ENCODE data around the gene HPN.

HPN gene

DNA sequence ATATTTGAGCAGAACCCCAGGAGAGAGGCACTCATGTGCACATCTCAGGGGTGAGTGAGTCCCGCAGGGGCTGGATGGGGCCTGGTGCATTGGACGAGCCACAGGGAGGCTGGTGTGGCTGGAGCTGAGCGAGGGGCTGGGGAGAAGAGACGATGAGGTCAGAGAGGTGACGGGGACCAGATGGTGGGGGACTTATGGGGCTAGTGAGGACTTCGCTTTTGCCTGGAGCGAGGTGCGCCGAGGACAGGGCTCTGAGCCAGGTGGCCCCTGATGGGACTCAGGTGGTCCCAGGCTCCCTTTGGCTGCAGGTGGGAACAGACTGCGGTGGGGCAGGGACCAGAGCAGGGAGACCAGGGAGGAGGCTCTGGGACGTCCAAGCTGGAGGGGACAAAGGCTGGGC is 67.2 kb downstream of the HPN start:
- no peak for DNase-seq

DNA sequence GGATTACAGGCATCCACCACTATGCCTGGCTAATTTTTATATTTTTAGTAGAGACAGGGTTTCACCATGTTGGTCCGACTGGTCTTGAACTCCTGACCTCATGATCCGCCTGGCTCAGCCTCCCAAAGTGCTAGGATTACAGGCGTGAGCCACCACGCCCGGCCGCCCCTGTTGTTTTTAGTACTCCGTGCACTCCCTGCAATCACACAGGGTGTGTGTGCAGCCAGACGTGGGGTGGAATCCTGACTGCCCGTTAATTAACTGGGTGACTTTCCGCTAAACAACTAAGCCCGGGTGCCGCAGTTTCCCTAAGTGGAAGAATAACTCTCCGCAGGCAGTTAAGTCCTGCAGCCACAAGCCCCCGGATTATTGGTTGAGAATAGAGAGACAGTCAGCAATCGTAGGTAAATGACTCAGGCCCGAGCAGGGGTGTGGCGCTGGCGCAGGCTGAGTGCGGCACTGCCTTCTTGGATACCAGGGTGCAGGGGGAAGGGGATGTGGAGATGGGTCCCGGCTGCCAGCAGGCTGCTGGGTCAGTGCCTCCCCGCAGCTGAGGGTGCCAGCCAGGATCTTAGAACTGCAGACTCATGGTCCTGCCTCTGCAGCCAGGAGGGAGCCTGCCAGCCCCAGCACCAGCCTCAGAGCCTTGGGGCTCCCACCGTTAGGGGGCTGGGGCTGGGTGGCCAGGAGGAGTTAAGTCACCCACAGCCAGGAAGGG is 68.0 kb downstream of the HPN start:
- DNase-seq = peak; percentile 11

DNA sequence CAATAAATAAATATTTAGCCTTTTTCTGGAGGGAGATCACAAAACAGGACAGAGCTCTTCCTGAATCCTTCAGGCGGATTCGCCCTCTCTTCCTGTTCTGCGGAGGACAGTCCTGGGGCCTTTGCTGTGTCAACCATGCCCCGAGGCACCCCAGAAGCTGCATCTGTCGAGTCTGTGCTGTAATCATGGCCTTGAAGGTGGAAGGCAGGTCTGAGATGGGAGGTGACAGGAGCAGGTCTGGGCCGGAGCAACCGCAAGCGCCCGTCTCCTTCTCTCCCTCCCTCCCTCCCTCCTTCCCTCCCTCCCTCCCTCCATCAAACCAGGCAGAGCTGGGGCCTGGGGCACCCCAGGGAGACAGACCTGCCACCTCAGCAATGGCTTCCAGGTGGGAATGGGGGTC is 69.5 kb downstream of the HPN start:
- no peak for DNase-seq

DNA sequence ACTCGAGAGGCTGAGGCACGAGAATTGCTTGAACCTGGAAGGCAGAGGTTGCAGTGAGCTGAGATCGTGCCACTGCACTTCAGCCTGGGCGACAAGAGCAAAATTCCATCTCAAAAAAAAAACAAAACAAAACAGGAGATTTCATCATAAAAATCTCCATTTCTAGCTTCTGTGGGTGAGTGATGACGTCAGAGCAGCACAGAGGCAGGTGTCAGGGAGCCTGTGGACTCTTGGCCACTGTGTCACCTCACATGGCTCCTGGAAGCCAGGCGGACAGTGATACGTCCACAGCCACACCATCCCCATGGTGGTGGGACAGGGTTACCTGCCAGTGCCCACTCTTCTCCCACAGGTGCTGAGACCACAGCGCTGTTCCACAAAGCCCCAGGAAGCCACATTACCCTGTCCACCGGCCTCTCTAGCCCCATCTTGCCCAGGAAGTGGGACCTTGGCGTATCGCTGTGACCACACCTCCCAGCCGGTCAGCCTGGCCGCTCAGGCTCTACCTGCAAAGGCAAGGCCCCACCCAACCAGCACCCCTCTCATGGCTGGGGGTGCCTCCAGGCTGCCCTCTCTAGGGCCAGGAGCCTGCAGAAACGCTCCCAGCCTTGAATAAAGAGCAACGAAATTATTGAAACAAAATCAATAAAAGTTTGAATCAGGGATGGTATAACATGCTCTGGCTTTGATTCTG is 71.6 kb downstream of the HPN start:
- no peak for DNase-seq

DNA sequence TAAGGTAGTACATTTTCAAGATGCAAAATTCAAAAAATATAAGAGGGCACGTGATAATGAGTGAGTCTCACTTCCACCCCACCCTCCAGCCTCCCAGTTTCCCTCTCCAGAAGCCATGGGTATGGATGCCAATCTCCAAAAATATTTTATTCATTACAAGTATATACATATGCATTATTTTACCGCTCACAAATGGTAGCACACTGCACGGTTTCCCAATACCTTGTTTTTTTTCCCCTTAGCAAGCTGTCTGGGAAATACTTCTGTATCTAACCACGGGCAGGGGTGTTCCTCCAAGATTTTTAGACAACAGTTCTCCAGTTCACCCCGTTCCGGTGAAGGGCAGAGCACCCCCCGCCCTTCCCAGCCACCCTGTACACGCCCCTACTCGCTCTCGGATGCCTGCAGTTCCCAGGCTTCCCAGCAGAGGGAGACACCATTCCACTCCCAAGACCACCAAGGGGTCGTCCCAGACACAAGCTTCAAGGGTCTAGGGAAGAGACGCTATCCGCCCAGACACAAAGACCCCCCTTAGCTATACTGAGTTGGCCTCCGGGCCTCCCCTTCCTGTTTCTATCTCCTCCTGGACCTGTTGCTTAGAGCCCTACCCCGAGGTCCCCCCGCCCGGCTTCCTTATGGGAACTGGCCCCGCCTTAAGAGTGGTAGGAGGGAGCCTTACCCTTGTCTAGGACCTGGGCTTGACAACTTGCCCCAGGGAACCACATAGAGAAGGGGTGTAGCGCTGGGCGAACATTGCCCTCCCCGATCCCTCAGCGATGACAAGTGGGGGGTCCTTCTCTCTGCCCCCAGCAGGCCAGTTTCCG is 73.0 kb downstream of the HPN start:
- DNase-seq = peak; percentile 22

DNA sequence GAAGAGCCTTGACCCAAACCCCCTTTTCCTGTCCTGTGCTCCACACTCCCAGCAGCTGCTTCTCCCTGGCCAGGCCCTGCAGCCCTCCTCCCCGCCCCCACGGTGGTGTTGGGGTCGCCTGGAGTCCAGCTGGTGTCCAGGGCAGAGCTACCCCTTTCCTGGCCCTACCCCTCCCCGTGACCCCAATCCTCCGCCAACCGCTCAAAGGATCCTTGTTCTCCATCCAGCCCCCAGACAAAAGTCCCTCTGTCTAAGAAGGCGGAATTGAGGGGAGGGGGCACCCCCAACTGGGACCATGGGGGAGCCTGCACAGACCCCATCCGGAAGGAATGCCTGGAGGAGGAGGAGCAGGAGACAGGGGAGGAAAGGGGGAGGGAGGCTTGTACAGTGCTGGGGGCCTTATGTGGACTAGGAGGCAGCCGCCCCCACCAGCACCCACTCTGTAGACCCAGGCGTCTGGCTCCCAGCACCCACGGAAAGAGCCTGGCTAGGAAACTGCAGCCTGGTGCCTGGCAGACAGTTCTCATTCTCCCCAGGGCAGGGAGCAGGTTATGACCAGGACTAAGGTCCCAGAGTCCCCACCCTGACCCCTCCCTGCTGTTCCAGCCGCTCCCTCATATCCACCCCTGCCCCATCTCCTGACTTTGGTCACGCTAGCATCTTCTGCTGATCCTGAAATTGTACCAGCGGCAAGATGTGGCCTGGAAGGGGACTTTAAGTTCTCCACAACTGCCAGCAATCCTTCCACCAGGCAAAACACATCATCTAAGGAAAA is 73.8 kb downstream of the HPN start, which contains the start of gene FXYD3:
TSS of gene FXYD3 (plus strand) at position 647 of the 775 bp plus-strand sequence. CDS start 3,554 bp downstream, outside the sequence.
- DNase-seq = no peak

Measured in NCI-H226 (cell line).